A549 (cell line): Measurements from ENCODE around the gene C1QTNF7. TPM values are rescaled to one million over a fixed set of nuclear protein-coding genes. Genes with fewer than 3 reads are reported as not detected.
A peak's percentile ranks its signal among the peaks of the same experiment; 100 is the strongest.

Experiments used
- ATAC-seq, 2 experiments: fragments of 200-7000 bp in 1 of 2; fragments of >200 bp in 1 of 2; cut with Nextera tagmentation in 1 of 2; cut with Tn5 transposase in 1 of 2; 3 replicates each; pipeline versions ENCODE4 v1.8.0 to v1.9.1; 2018 to 2020; ENCODE audit warnings: mild to moderate bottlenecking in 1 of 2, moderate library complexity in 1 of 2
- CTCF ChIA-PET: fragments of 300-600 bp; sonication (Branson Sonifier 250); formaldehyde crosslinking; extraction: SDS; loops from one replicate; lab custom pipeline; 2021; ENCODE audit warnings: antibody characterized with exemption, inconsistent platforms; lab: Yijun Ruan, JAX
- POLR2A ChIA-PET: fragments of 350-600 bp; formaldehyde crosslinking; extraction: SDS; loops from one replicate; lab custom pipeline; 2021; ENCODE audit warnings: antibody characterized with exemption, inconsistent platforms; lab: Yijun Ruan, JAX
- DNase-seq, 2 experiments: peaks; one replicate each; pipeline versions ENCODE4 v3.0.0 to v3.0.0-alpha.2; 2011 to 2016; ENCODE audit warnings: low read depth in 1 of 2, low spot score in 1 of 2
- FAIRE-seq: peaks from 2 replicates; lab custom pipeline; 2011; peaks lifted over from hg19 to GRCh38; lab: Jason Lieb, UNC
- H3K27ac ChIP-seq, 2 experiments: fragments of >200 bp; sonication (Bioruptor Twin); formaldehyde crosslinking; 3 replicates each; pipeline ENCODE4 v1.5.1; 2016 to 2017
- H3K4me1 ChIP-seq: fragments of >200 bp; sonication (Bioruptor Twin); formaldehyde crosslinking; 3 replicates; pipeline ENCODE4 v1.6.1; 2016
- H3K4me2 ChIP-seq: fragments of >200 bp; sonication (Bioruptor Twin); formaldehyde crosslinking; 3 replicates; pipeline ENCODE4 v1.6.1; 2016
- H3K4me3 ChIP-seq: fragments of >200 bp; sonication (Bioruptor Twin); formaldehyde crosslinking; 3 replicates; pipeline ENCODE4 v1.5.1; 2016
- H3K9me3 ChIP-seq: fragments of >200 bp; sonication (Bioruptor Twin); formaldehyde crosslinking; 3 replicates; pipeline ENCODE4 v1.6.1; 2016
- BHLHE40 ChIP-seq: IDR thresholded peaks from 2 replicates; pipeline ENCODE4 v1.6.1; 2012; ENCODE audit warnings: low read depth, low read length, inconsistent platforms
- CBX2 ChIP-seq: fragments of 200-600 bp; sonication (generic); IDR thresholded peaks from 2 replicates; pipeline ENCODE4 v1.6.1; 2016; ENCODE audit warnings: low read depth, mild to moderate bottlenecking, borderline replicate concordance
- CHD4 ChIP-seq: fragments of 200-600 bp; sonication (generic); IDR thresholded peaks from 2 replicates; pipeline ENCODE4 v1.6.1; 2016; ENCODE audit warnings: antibody characterized with exemption, mild to moderate bottlenecking, borderline replicate concordance
- ESRRA ChIP-seq: fragments of 150-350 bp; IDR thresholded peaks from 2 replicates; pipeline ENCODE4 v1.6.1; 2014; ENCODE audit warnings: mild to moderate bottlenecking, low read length, borderline replicate concordance
- GATA3 ChIP-seq: IDR thresholded peaks from 2 replicates; pipeline ENCODE4 v1.6.1; 2012; ENCODE audit warnings: borderline replicate concordance
- HOXB13 ChIP-seq: fragments of 250-450 bp; sonication (Bioruptor Pico); IDR thresholded peaks from 2 replicates; pipeline ENCODE4 v1.5.0; 2020; ENCODE audit warnings: low read depth, mild to moderate bottlenecking, moderate library complexity
- JUN ChIP-seq, 2 experiments: fragments of >200 bp; sonication (Bioruptor Twin); formaldehyde crosslinking; IDR thresholded peaks; 2 replicates in 1 of 2; 3 replicates in 1 of 2; pipeline ENCODE4 v1.6.1; 2016 to 2017
- POLR2A ChIP-seq: IDR thresholded peaks from 2 replicates; pipeline ENCODE4 v1.6.1; 2012; ENCODE audit warnings: mild to moderate bottlenecking, low read length
- RARB ChIP-seq: fragments of 250-450 bp; sonication (Bioruptor Pico); IDR thresholded peaks from 2 replicates; pipeline ENCODE4 v1.8.0; 2021; ENCODE audit warnings: mild to moderate bottlenecking, moderate library complexity
- RFX5 ChIP-seq: fragments of 450-650 bp; IDR thresholded peaks from 2 replicates; pipeline ENCODE4 v1.7.1; 2014; ENCODE audit warnings: antibody characterized with exemption, mild to moderate bottlenecking, moderate library complexity
- SREBF2 ChIP-seq: fragments of 450-650 bp; IDR thresholded peaks from 2 replicates; pipeline ENCODE4 v1.6.1; 2014; ENCODE audit warnings: mild to moderate bottlenecking, moderate library complexity
- WGBS: methylation state at CpG from one replicate; pipeline ENCODE4 v1.1.6; 2017; ENCODE audit errors: missing lambda C conversion rate; 5-methylcytosine and 5-hydroxymethylcytosine counted together
- polyA plus RNA-seq, 4 experiments: library from polyadenylated mRNA; depleted of rRNA in 3 of 4; stranded (reverse); fragments of >200 nt; fragmentation: RNase III in 1 of 4; extraction: RNeasy Plus Mini Kit Qiagen cat#74134 plus additional on column Dnase treatment in 1 of 4; gene quantifications; 2 replicates in 3 of 4; 3 replicates in 1 of 4; pipeline ENCODE4 v1.2.3, GENCODE V29; 2011 to 2017
- TF ChIP-seq, protein P1 (sequence below): fragments of >200 bp; sonication (Bioruptor Twin); formaldehyde crosslinking; IDR thresholded peaks from 3 replicates; pipeline ENCODE4 v1.5.1; 2016
- TF ChIP-seq, protein P2 (sequence below): fragments of 250-450 bp; sonication (Bioruptor Pico); IDR thresholded peaks from 2 replicates; pipeline ENCODE4 v1.5.0; 2021; ENCODE audit warnings: mild to moderate bottlenecking, moderate library complexity, borderline replicate concordance
- TF ChIP-seq, protein P3 (sequence below): fragments of 250-450 bp; sonication (Bioruptor Pico); IDR thresholded peaks from 2 replicates; pipeline ENCODE4 v1.5.0; 2020; ENCODE audit warnings: low read depth, mild to moderate bottlenecking, moderate library complexity
- TF ChIP-seq, protein P4 (sequence below): IDR thresholded peaks from 2 replicates; pipeline ENCODE4 v1.6.1; 2012; ENCODE audit warnings: low read depth, borderline replicate concordance
- TF ChIP-seq, protein P5 (sequence below): IDR thresholded peaks from 2 replicates; pipeline ENCODE4 v1.6.1; 2012

The C1QTNF7 gene
- polyA plus RNA-seq, 2 of the 4 experiments (the other 2 are of a cell fraction) = not detected

DNA sequence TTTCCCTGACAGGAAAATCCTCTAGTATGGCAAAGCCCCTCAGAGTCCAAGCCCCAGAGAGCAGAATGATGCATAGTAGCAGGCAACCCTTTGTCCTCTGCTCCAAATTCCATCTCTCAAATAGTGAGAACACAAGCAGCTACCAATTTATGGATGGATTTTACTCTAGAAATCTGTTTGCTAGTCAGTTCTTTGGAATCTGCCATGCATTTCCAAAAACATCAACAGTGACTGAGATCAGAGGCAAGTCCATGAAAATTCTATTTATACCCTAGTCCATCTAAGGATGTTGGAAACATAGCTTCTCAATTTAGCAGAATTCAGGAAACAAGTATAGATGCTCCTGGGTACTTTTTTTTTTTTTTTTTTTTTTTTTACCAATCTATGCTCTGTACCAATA lies 31.9 kb downstream of the C1QTNF7 start:
- TF ChIP-seq, protein P1, sequence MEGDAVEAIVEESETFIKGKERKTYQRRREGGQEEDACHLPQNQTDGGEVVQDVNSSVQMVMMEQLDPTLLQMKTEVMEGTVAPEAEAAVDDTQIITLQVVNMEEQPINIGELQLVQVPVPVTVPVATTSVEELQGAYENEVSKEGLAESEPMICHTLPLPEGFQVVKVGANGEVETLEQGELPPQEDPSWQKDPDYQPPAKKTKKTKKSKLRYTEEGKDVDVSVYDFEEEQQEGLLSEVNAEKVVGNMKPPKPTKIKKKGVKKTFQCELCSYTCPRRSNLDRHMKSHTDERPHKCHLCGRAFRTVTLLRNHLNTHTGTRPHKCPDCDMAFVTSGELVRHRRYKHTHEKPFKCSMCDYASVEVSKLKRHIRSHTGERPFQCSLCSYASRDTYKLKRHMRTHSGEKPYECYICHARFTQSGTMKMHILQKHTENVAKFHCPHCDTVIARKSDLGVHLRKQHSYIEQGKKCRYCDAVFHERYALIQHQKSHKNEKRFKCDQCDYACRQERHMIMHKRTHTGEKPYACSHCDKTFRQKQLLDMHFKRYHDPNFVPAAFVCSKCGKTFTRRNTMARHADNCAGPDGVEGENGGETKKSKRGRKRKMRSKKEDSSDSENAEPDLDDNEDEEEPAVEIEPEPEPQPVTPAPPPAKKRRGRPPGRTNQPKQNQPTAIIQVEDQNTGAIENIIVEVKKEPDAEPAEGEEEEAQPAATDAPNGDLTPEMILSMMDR = no peak
- TF ChIP-seq RARB (CRISPR knock-in tag) = no peak
- TF ChIP-seq CBX2 = no peak
- TF ChIP-seq BHLHE40 = no peak
- no peak for TF ChIP-seq HOXB13 (CRISPR knock-in tag)
- no peak for TF ChIP-seq ESRRA
- TF ChIP-seq, protein P2, sequence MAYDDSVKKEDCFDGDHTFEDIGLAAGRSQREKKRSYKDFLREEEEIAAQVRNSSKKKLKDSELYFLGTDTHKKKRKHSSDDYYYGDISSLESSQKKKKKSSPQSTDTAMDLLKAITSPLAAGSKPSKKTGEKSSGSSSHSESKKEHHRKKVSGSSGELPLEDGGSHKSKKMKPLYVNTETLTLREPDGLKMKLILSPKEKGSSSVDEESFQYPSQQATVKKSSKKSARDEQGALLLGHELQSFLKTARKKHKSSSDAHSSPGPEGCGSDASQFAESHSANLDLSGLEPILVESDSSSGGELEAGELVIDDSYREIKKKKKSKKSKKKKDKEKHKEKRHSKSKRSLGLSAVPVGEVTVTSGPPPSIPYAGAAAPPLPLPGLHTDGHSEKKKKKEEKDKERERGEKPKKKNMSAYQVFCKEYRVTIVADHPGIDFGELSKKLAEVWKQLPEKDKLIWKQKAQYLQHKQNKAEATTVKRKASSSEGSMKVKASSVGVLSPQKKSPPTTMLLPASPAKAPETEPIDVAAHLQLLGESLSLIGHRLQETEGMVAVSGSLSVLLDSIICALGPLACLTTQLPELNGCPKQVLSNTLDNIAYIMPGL (CRISPR knock-in tag) = no peak
- TF ChIP-seq, protein P3, sequence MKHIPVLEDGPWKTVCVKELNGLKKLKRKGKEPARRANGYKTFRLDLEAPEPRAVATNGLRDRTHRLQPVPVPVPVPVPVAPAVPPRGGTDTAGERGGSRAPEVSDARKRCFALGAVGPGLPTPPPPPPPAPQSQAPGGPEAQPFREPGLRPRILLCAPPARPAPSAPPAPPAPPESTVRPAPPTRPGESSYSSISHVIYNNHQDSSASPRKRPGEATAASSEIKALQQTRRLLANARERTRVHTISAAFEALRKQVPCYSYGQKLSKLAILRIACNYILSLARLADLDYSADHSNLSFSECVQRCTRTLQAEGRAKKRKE = no peak
- Histone ChIP-seq H3K27ac (no peak overlapping the region), H3K4me1 (no peaks in the 10 kb centered on the region), H3K4me3 (no peak overlapping the region), H3K9me3 (no peaks in the 10 kb centered on the region), H3K4me2 (no peak overlapping the region)
- POLR2A ChIA-PET = no interaction called here
- FAIRE-seq (no peak), DNase-seq (no peak), ATAC-seq (no peak)
- CTCF ChIA-PET = interaction anchor here (1.2 kb wide), 1 partner anchor 221 kb away, joined by 4 read pairs; no protein-coding TSS in a partner anchor

DNA sequence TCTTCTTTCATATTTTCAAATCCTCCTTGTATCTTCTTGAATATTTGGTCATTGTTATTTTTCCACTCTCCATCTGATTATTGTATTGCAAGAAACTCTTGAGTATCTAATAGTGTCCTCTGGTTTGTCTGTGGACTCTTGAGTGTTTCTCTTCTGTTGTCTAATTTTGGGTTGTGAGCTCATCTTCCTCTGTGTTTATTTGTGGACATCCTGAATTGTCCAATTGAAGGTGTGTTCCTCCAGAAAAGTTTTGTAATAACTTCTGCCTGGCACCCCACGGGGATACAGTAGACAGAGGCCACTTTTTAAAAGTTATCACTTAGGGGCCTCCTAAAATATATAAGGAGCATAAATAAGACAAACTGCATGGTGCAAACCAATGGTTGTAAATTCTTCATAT lies 38.8 kb downstream of the C1QTNF7 start:
- Histone ChIP-seq H3K9me3 (no peaks in the 10 kb centered on the region), H3K4me2 (no peak overlapping the region), H3K4me1 (no peaks in the 10 kb centered on the region), H3K27ac (no peak overlapping the region)
- POLR2A ChIA-PET = no interaction called here
- 7% methylated on average over 1 of the region's 1 CpG for WGBS
- FAIRE-seq (no peak), DNase-seq (no peak), ATAC-seq (no peak)
- no peak for TF ChIP-seq GATA3
- TF ChIP-seq, all 56 proteins: peak for 0
- CTCF ChIA-PET = interaction anchor here (1.3 kb wide), 1 partner anchor 9 kb away, joined by 4 read pairs; no protein-coding TSS in a partner anchor
- H3K4me3 ChIP-seq = no peak overlapping the region

DNA sequence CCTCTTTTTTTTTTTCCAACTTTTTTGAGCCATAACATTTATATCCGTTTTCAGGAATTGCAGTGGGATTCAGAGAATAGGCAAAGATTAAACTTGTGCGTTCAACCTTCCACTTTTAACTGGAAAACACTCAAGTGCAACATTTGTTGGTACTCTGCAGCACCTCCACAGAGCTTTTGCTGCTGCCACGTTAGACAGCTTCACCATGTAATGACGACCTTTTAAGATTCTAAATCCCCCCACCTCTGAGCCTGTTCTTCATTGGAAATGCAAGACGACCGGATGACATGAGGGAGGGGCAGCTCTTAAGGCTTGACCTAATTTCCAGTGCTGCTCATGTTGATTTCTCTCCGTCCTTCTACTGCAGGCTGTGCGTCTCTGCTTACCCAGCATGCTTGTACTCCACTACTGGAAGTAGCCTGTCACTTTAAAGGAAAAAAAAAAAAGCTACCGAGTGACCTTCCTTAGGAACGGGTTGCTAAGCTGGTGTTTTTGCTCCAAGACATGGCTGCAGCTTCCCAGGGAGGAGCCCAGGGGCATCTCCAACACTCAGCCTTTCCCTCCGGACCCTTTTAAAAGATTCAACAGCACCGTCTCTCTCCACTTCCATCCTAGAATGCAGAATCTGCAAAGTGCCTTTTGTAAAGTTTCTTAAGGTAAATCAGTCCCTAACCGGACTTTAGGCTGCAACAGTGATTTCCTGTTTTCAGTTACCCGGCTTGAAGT lies 41.7 kb downstream of the C1QTNF7 start, which contains the start of gene CC2D2A:
Gene CC2D2A, plus strand, starts transcription at position 481 of the 726 bp plus-strand sequence. CDS start 6,051 bp downstream, outside the sequence.
- CTCF ChIA-PET = interaction anchor here (0.5 to 3.0 kb wide), 8 partner anchors 10 to 1812 kb away, joined by 3 to 18 read pairs (median 4); no protein-coding TSS in a partner anchor
- POLR2A ChIA-PET = interaction anchor here (0.6 to 1.7 kb wide), 2 partner anchors 10 to 1900 kb away, joined by 3 to 4 read pairs; no protein-coding TSS in a partner anchor
- WGBS = 2% methylated on average over 14 of the region's 14 CpGs
- H3K4me2 ChIP-seq = peak within 1 kb of the TSS; percentile 93
- peak; percentile 98 to 99 for ATAC-seq
- peak within 1 kb of the TSS; percentile 63 to 81 for H3K27ac ChIP-seq
- H3K4me3 ChIP-seq = peak within 1 kb of the TSS; percentile 61
- peak; percentile 38 to 58 for DNase-seq
- no peaks in the 10 kb centered on the region for H3K9me3 ChIP-seq
- FAIRE-seq = no peak
- no peaks in the 10 kb centered on the region for H3K4me1 ChIP-seq
- TF ChIP-seq JUN (IDR thresholded peaks at IDR 0.05) = no peak
- no peak for TF ChIP-seq SREBF2
- no peak for TF ChIP-seq POLR2A
- no peak for TF ChIP-seq CHD4
- TF ChIP-seq, protein P4, sequence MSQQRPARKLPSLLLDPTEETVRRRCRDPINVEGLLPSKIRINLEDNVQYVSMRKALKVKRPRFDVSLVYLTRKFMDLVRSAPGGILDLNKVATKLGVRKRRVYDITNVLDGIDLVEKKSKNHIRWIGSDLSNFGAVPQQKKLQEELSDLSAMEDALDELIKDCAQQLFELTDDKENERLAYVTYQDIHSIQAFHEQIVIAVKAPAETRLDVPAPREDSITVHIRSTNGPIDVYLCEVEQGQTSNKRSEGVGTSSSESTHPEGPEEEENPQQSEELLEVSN = no peak
- TF ChIP-seq RFX5 = no peak
- TF ChIP-seq, protein P5, sequence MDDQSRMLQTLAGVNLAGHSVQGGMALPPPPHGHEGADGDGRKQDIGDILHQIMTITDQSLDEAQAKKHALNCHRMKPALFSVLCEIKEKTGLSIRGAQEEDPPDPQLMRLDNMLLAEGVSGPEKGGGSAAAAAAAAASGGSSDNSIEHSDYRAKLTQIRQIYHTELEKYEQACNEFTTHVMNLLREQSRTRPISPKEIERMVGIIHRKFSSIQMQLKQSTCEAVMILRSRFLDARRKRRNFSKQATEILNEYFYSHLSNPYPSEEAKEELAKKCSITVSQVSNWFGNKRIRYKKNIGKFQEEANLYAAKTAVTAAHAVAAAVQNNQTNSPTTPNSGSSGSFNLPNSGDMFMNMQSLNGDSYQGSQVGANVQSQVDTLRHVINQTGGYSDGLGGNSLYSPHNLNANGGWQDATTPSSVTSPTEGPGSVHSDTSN = no peak
